WTC11 (cell line): ENCODE results near the gene PTPRG. TPM values are rescaled to one million over a fixed set of nuclear protein-coding genes. Genes with fewer than 3 reads are reported as not detected.
A peak's percentile ranks its signal among the peaks of the same experiment; 100 is the strongest.

Experiments used
- ATAC-seq: fragments of 200-7000 bp; cut with Tn5 transposase; 2 replicates; pipeline ENCODE4 v1.10.0; 2021; ENCODE audit warnings: mild to moderate bottlenecking, moderate library complexity
- CTCF ChIA-PET: fragments of 300-600 bp; sonication (Branson Sonifier 250); formaldehyde crosslinking; loops from one replicate; lab custom pipeline; 2021; ENCODE audit warnings: antibody characterized with exemption; lab: Charles Lee
- POLR2A ChIA-PET: fragments of 350-600 bp; sonication (Branson Sonifier 250); formaldehyde crosslinking; loops from one replicate; lab custom pipeline; 2021; ENCODE audit warnings: antibody characterized with exemption; lab: Charles Lee
- DNase-seq: peaks from one replicate; pipeline ENCODE4 v3.0.0; 2021; ENCODE audit warnings: low spot score
- H3K27ac Mint-ChIP-seq: 2 replicates; pipeline ENCODE4 v1.8.0; 2021; ENCODE audit warnings: mixed read lengths
- H3K27me3 Mint-ChIP-seq: 2 replicates; pipeline ENCODE4 v1.8.0; 2021; ENCODE audit warnings: low read depth, mild to moderate bottlenecking, moderate library complexity, mixed read lengths
- H3K36me3 Mint-ChIP-seq: 2 replicates; pipeline ENCODE4 v1.8.0; 2021; ENCODE audit warnings: mixed read lengths
- H3K4me1 Mint-ChIP-seq: 2 replicates; pipeline ENCODE4 v1.8.0; 2022; ENCODE audit warnings: mixed read lengths
- H3K4me3 Mint-ChIP-seq: 2 replicates; pipeline ENCODE4 v1.8.0; 2021; ENCODE audit warnings: mild to moderate bottlenecking, moderate library complexity, mixed read lengths
- H3K9me3 Mint-ChIP-seq: 2 replicates; pipeline ENCODE4 v1.8.0; 2021; ENCODE audit warnings: mixed read lengths
- FOXP1 ChIP-seq: sonication (generic); formaldehyde crosslinking; IDR thresholded peaks from 2 replicates; pipeline ENCODE4 v1.8.0; 2022; ENCODE audit warnings: missing genetic modification reagents, mild to moderate bottlenecking, moderate library complexity, borderline replicate concordance
- GABPB1 ChIP-seq: sonication (generic); formaldehyde crosslinking; IDR thresholded peaks from 2 replicates; pipeline ENCODE4 v1.8.1; 2023; ENCODE audit warnings: mild to moderate bottlenecking, missing genetic modification reagents
- GTF2I ChIP-seq: fragments of 250-450 bp; sonication (Bioruptor Pico); conservative IDR thresholded peaks from 2 replicates; pipeline ENCODE4 v1.4.0; 2021; ENCODE audit warnings: mild to moderate bottlenecking
- JAZF1 ChIP-seq: fragments of 250-450 bp; sonication (Bioruptor Pico); IDR thresholded peaks from 2 replicates; pipeline ENCODE4 v1.9.0; 2021; ENCODE audit warnings: moderate library complexity, mild to moderate bottlenecking, inconsistent platforms
- MXD4 ChIP-seq: fragments of 250-450 bp; sonication (Bioruptor Pico); IDR thresholded peaks from 2 replicates; pipeline ENCODE4 v1.8.0; 2021; ENCODE audit warnings: mild to moderate bottlenecking, moderate library complexity, borderline replicate concordance
- NR1H2 ChIP-seq: sonication (generic); formaldehyde crosslinking; IDR thresholded peaks from 2 replicates; pipeline ENCODE4 v1.9.0; 2021; ENCODE audit warnings: mild to moderate bottlenecking, moderate library complexity, missing genetic modification reagents
- SOX15 ChIP-seq: fragments of 250-450 bp; sonication (Bioruptor Pico); IDR thresholded peaks from 2 replicates; pipeline ENCODE4 v1.9.0; 2021; ENCODE audit warnings: mild to moderate bottlenecking
- SP1 ChIP-seq: sonication (generic); formaldehyde crosslinking; conservative IDR thresholded peaks from 2 replicates; pipeline ENCODE4 v1.8.1; 2022; ENCODE audit warnings: missing genetic modification reagents
- TEAD1 ChIP-seq: sonication (generic); formaldehyde crosslinking; IDR thresholded peaks from 2 replicates; pipeline ENCODE4 v1.8.0; 2022; ENCODE audit warnings: mild to moderate bottlenecking, missing genetic modification reagents
- TEAD4 ChIP-seq: sonication (generic); formaldehyde crosslinking; IDR thresholded peaks from 2 replicates; pipeline ENCODE4 v1.8.0; 2022; ENCODE audit warnings: mild to moderate bottlenecking, missing genetic modification reagents
- ZNF219 ChIP-seq: sonication (generic); formaldehyde crosslinking; IDR thresholded peaks from 2 replicates; pipeline ENCODE4 v1.8.0; 2023; ENCODE audit warnings: missing genetic modification reagents, mild to moderate bottlenecking, borderline replicate concordance
- total RNA-seq: library from RNA; stranded (reverse); gene quantifications from 3 replicates; pipeline ENCODE4 v1.2.3, GENCODE V29; 2021
- TF ChIP-seq, protein P1 (sequence below): sonication (generic); formaldehyde crosslinking; conservative IDR thresholded peaks from 2 replicates; pipeline ENCODE4 v1.8.1; 2022; ENCODE audit warnings: mild to moderate bottlenecking, missing genetic modification reagents
- TF ChIP-seq, protein P2 (sequence below): sonication (generic); formaldehyde crosslinking; IDR thresholded peaks from 2 replicates; pipeline ENCODE4 v1.8.0; 2023; ENCODE audit warnings: missing genetic modification reagents
- TF ChIP-seq, protein P3 (sequence below): sonication (generic); formaldehyde crosslinking; IDR thresholded peaks from 2 replicates; pipeline ENCODE4 v1.8.0; 2022; ENCODE audit warnings: mild to moderate bottlenecking, missing genetic modification reagents
- TF ChIP-seq, protein P4 (sequence below): fragments of 200-600 bp; IDR thresholded peaks from 2 replicates; pipeline ENCODE4 v1.8.0; 2022; ENCODE audit warnings: antibody characterized with exemption
- TF ChIP-seq, protein P5 (sequence below): sonication (generic); formaldehyde crosslinking; IDR thresholded peaks from 2 replicates; pipeline ENCODE4 v1.8.1; 2023; ENCODE audit warnings: mild to moderate bottlenecking, missing genetic modification reagents, moderate library complexity
- TF ChIP-seq, protein P6 (sequence below): sonication (generic); formaldehyde crosslinking; IDR thresholded peaks from 2 replicates; pipeline ENCODE4 v1.8.1; 2023; ENCODE audit warnings: mild to moderate bottlenecking, missing genetic modification reagents

Gene PTPRG
- total RNA-seq, 1 experiment from 2014 or later, result 106 TPM

DNA sequence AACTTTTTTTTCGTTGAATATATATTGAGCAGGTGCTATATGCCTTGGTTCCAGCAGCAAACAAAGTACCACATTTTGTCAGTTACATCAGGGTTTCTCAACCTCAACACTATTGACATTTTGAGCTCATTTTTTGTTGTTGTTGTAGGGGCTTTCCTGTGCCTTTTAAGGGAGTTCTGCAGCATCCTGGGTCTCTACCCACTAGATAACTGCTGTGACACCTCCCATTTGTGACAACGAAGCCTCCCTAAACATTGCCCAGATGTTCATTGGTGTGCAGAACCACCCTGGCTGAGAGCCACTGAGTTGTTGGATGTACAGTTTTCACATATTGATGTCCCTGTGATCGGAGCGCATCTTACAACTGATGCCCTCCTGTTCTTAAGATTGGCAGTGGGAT, 382.6 kb downstream of the PTPRG start:
- no peaks in the 10 kb centered on the region for H3K36me3 Mint-ChIP-seq
- no peak overlapping the region for H3K4me3 Mint-ChIP-seq
- H3K27me3 Mint-ChIP-seq, result no peaks in the 10 kb centered on the region
- no peak for ATAC-seq
- no peaks in the 10 kb centered on the region for H3K9me3 Mint-ChIP-seq
- ChIA-PET POLR2A (interaction anchor here (0.7 kb wide), 1 partner anchor 83 kb away, joined by 3 read pairs; no protein-coding TSS in a partner anchor), CTCF (interaction anchor here (0.7 to 7.5 kb wide), 2 partner anchors 8 to 380 kb away, joined by 3 to 78 read pairs; no protein-coding TSS in a partner anchor)
- TF ChIP-seq TEAD1 (no peak), FOXP1 (CRISPR knock-in tag) (no peak), TEAD4 (CRISPR knock-in tag) (no peak), ZNF219 (CRISPR knock-in tag) (no peak)
- TF ChIP-seq, protein P1, sequence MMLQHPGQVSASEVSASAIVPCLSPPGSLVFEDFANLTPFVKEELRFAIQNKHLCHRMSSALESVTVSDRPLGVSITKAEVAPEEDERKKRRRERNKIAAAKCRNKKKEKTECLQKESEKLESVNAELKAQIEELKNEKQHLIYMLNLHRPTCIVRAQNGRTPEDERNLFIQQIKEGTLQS (CRISPR knock-in tag), result no peak
- TF ChIP-seq, protein P2, sequence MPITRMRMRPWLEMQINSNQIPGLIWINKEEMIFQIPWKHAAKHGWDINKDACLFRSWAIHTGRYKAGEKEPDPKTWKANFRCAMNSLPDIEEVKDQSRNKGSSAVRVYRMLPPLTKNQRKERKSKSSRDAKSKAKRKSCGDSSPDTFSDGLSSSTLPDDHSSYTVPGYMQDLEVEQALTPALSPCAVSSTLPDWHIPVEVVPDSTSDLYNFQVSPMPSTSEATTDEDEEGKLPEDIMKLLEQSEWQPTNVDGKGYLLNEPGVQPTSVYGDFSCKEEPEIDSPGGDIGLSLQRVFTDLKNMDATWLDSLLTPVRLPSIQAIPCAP (CRISPR knock-in tag), result no peak
- no peak for DNase-seq
- peaks cover 15% of the 10 kb centered on the region for H3K4me1 Mint-ChIP-seq
- H3K27ac Mint-ChIP-seq, result no peak overlapping the region

DNA sequence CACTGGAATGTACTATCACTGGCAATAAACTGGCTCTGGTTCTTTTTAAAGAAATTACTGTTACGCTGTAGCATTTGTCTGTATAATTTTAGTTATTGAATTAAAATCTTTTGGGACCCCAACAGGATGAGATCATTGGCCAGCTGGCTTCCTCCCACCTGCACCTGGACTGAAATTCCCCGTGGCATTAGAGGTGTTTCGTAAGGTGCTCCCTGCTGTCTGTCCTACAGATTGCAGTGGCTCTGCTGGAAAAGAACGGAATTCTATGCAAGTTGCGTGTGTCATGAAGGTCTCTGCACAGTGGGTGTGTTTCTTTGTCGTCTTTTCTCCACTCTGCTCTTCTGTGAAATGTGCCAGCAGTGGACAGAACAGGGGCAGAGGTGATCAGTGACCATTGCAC, 383.4 kb downstream of the PTPRG start:
- DNase-seq (no peak), ATAC-seq (no peak; the same call in 1 of the 2 replicates)
- ChIA-PET POLR2A (interaction anchor here (0.7 kb wide), 1 partner anchor 84 kb away, joined by 3 read pairs; no protein-coding TSS in a partner anchor), CTCF (interaction anchor here (0.7 to 7.5 kb wide), 2 partner anchors 8 to 381 kb away, joined by 3 to 78 read pairs; no protein-coding TSS in a partner anchor)
- Mint-ChIP-seq H3K4me3 (no peak overlapping the region), H3K4me1 (peaks cover 9% of the 10 kb centered on the region), H3K27me3 (no peaks in the 10 kb centered on the region), H3K36me3 (no peaks in the 10 kb centered on the region), H3K27ac (peak overlapping the region; percentile 44; the same call in 1 of the 2 replicates), H3K9me3 (no peaks in the 10 kb centered on the region)
- TF ChIP-seq GTF2I (CRISPR knock-in tag) (no peak), TEAD1 (no peak), SOX15 (CRISPR knock-in tag) (no peak), NR1H2 (CRISPR knock-in tag) (no peak), SP1 (CRISPR knock-in tag) (no peak)
- TF ChIP-seq, protein P3, sequence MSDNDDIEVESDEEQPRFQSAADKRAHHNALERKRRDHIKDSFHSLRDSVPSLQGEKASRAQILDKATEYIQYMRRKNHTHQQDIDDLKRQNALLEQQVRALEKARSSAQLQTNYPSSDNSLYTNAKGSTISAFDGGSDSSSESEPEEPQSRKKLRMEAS (CRISPR knock-in tag), result no peak

DNA sequence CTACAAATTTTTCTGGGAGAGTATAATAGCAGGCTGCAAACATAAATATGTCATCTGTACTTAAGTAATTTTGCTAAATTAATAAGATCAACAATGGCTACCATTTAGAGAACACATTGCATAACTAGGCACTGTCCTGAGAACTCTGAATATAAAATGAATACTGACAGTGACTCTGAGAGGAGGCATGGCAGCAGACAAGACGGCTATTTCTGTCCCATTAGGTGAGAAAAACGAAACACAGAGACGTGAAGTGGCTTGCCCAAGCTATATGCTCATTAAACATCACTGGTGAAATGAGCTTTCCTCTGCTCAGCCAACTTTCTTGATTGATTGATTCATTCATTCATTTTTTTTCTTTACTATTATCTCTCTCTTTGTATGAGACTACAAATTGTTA, 384.3 kb downstream of the PTPRG start:
- Mint-ChIP-seq H3K4me1 (peaks cover 3% of the 10 kb centered on the region), H3K9me3 (no peaks in the 10 kb centered on the region), H3K27ac (no peak overlapping the region), H3K36me3 (no peaks in the 10 kb centered on the region), H3K4me3 (no peak overlapping the region), H3K27me3 (no peaks in the 10 kb centered on the region)
- CTCF ChIA-PET, result interaction anchor here (1.4 to 7.5 kb wide), 2 partner anchors 9 to 19 kb away, joined by 3 to 78 read pairs; no protein-coding TSS in a partner anchor
- TF ChIP-seq, protein P4, sequence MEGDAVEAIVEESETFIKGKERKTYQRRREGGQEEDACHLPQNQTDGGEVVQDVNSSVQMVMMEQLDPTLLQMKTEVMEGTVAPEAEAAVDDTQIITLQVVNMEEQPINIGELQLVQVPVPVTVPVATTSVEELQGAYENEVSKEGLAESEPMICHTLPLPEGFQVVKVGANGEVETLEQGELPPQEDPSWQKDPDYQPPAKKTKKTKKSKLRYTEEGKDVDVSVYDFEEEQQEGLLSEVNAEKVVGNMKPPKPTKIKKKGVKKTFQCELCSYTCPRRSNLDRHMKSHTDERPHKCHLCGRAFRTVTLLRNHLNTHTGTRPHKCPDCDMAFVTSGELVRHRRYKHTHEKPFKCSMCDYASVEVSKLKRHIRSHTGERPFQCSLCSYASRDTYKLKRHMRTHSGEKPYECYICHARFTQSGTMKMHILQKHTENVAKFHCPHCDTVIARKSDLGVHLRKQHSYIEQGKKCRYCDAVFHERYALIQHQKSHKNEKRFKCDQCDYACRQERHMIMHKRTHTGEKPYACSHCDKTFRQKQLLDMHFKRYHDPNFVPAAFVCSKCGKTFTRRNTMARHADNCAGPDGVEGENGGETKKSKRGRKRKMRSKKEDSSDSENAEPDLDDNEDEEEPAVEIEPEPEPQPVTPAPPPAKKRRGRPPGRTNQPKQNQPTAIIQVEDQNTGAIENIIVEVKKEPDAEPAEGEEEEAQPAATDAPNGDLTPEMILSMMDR, result no peak
- TF ChIP-seq MXD4 (CRISPR knock-in tag) (no peak), JAZF1 (CRISPR knock-in tag) (no peak), GABPB1 (CRISPR knock-in tag) (no peak)
- TF ChIP-seq, protein P5, sequence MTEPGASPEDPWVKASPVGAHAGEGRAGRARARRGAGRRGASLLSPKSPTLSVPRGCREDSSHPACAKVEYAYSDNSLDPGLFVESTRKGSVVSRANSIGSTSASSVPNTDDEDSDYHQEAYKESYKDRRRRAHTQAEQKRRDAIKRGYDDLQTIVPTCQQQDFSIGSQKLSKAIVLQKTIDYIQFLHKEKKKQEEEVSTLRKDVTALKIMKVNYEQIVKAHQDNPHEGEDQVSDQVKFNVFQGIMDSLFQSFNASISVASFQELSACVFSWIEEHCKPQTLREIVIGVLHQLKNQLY, result no peak
- TF ChIP-seq, protein P6, sequence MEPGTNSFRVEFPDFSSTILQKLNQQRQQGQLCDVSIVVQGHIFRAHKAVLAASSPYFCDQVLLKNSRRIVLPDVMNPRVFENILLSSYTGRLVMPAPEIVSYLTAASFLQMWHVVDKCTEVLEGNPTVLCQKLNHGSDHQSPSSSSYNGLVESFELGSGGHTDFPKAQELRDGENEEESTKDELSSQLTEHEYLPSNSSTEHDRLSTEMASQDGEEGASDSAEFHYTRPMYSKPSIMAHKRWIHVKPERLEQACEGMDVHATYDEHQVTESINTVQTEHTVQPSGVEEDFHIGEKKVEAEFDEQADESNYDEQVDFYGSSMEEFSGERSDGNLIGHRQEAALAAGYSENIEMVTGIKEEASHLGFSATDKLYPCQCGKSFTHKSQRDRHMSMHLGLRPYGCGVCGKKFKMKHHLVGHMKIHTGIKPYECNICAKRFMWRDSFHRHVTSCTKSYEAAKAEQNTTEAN, result no peak
- POLR2A ChIA-PET, result interaction anchor here (0.6 kb wide), 2 partner anchors 20 to 361 kb away, joined by 3 to 4 read pairs; no protein-coding TSS in a partner anchor
- ATAC-seq (no peak), DNase-seq (no peak)
